A673 (cell line): ENCODE data around the gene CEP41.

Experiments used
- CTCF ChIP-seq: fragments of 300-800, 200-600 bp; sonication (generic); conservative IDR thresholded peaks from 2 replicates; pipeline ENCODE4 v1.5.1; 2017; ENCODE audit warnings: low read depth, mild to moderate bottlenecking, antibody characterized with exemption, low read length, moderate library complexity, mixed read lengths
- EZH2 ChIP-seq: fragments of 200-600 bp; sonication (generic); IDR thresholded peaks from 2 replicates; pipeline ENCODE4 v1.6.1; 2017; ENCODE audit warnings: borderline replicate concordance, low read depth, mild to moderate bottlenecking, mixed read lengths, antibody characterized with exemption, low read length; ENCODE audit not compliant: poor library complexity, severe bottlenecking

DNA sequence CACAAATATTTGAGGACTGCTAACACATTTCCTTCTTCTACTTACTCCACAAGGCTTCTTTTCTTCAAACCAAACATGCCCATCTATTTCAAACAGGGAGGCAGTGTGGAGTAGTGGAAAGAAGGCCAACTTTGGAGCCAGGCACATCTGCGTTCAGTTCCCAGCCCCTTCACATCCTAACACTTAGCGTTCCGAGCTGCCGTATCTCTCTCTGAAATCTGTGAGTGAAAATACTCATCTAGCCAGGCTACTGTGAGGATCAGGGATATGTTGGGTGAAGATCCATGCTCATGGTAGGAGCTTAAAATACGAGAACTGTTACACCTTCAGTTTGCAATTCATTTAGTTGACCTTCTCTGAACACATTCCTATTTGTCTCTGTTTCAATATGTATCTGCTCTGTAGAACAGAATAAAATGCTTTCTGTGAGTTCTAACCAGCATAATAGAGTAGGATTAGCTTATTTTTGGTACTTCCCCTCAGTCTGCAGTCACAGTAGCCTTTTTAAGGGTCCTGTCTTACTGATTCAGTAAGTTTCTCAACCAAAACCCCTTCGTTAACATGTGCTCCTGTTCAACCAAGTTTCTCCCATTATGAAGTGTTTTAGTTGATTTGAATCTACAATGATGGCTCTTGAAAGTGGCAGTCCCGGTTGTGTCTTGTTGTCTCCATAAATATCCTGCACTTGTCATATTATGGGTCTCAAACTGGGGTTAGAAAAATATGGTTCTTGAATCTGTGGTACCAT is 47.8 kb upstream of the CEP41 start:
- no peak for TF ChIP-seq CTCF
- TF ChIP-seq EZH2, result no peak
